GM06990 (cell line): ENCODE data around the gene SAP30.

ENCODE experiments used
- DNase-seq: peaks from one replicate; pipeline ENCODE4 v3.0.0-alpha.2; 2011; ENCODE audit not compliant: insufficient read length; ENCODE audit errors: extremely low read depth
- H3K27me3 ChIP-seq: replicated peaks from 2 replicates; pipeline ENCODE4 v1.6.0; 2011; ENCODE audit warnings: low read length; ENCODE audit not compliant: control insufficient read depth, insufficient read depth
- H3K36me3 ChIP-seq: 2 replicates; pipeline ENCODE4 v1.5.1; 2011; ENCODE audit warnings: low read length; ENCODE audit not compliant: control insufficient read depth, insufficient read depth
- H3K4me3 ChIP-seq: replicated peaks from 2 replicates; pipeline ENCODE4 v1.5.1; 2011; ENCODE audit warnings: low read depth, mild to moderate bottlenecking, control low read depth, low read length
- TF ChIP-seq, protein P1 (sequence below): IDR thresholded peaks from 2 replicates; pipeline ENCODE4 v1.5.1; 2011; ENCODE audit warnings: low read length, control low read depth, mild to moderate bottlenecking, inconsistent platforms; ENCODE audit not compliant: insufficient read depth, poor library complexity, severe bottlenecking

The SAP30 gene

GRCh38 chr4:173413036-173413435 lies 42.3 kb downstream of the SAP30 start:
- no peak for DNase-seq

DNA sequence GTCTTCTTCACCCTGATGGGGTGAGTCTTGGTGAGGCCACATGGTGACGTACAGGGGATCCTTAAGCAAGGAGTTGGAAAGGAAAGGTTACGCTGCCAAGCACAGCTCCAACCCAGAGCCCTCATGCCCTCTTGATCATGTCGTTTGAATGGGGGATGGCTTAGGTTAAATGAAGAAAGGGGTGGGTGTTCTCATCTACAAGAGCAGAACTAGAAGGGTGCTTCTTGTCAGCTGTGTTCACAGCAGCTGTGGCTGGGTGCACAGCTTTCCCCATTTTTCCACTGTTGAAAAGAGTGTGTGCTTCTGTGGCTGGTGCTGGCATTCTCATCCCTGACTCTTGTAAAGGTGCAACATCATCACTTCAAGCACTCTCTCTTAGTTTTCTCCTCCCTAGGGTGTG lies 43.7 kb downstream of the SAP30 start:
- no peak overlapping the region for H3K4me3 ChIP-seq
- H3K36me3 ChIP-seq: no peaks in the 10 kb centered on the region
- no peaks in the 10 kb centered on the region for H3K27me3 ChIP-seq
- TF ChIP-seq, protein P1, sequence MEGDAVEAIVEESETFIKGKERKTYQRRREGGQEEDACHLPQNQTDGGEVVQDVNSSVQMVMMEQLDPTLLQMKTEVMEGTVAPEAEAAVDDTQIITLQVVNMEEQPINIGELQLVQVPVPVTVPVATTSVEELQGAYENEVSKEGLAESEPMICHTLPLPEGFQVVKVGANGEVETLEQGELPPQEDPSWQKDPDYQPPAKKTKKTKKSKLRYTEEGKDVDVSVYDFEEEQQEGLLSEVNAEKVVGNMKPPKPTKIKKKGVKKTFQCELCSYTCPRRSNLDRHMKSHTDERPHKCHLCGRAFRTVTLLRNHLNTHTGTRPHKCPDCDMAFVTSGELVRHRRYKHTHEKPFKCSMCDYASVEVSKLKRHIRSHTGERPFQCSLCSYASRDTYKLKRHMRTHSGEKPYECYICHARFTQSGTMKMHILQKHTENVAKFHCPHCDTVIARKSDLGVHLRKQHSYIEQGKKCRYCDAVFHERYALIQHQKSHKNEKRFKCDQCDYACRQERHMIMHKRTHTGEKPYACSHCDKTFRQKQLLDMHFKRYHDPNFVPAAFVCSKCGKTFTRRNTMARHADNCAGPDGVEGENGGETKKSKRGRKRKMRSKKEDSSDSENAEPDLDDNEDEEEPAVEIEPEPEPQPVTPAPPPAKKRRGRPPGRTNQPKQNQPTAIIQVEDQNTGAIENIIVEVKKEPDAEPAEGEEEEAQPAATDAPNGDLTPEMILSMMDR: no peak
- no peak for DNase-seq

More at GRCh38 chr4:173413036-173413435, 42.3 kb downstream of the SAP30 start:
- H3K4me3 ChIP-seq: no peak overlapping the region
- TF ChIP-seq, protein P1: no peak
- no peaks in the 10 kb centered on the region for H3K27me3 ChIP-seq
- H3K36me3 ChIP-seq: no peaks in the 10 kb centered on the region

GRCh38 chr4:173415092-173415491 lies 44.3 kb downstream of the SAP30 start:
- Histone ChIP-seq H3K4me3 (no peak overlapping the region), H3K36me3 (no peaks in the 10 kb centered on the region)
- no peak for DNase-seq

GRCh38 chr4:173415885-173416653 lies 45.3 kb downstream of the SAP30 start:
- no peaks in the 10 kb centered on the region for H3K36me3 ChIP-seq
- DNase-seq: no peak
- H3K4me3 ChIP-seq: no peak overlapping the region
- TF ChIP-seq, protein P1: no peak
- no peaks in the 10 kb centered on the region for H3K27me3 ChIP-seq

More at GRCh38 chr4:173415092-173415491, 44.3 kb downstream of the SAP30 start:
- no peaks in the 10 kb centered on the region for H3K27me3 ChIP-seq
- TF ChIP-seq, protein P1: no peak

- no peak for DNase-seq
- TF ChIP-seq, protein P1: no peak
- no peaks in the 10 kb centered on the region for H3K36me3 ChIP-seq
- no peaks in the 10 kb centered on the region for H3K27me3 ChIP-seq
- no peak overlapping the region for H3K4me3 ChIP-seq
These were observed 47.1 kb downstream of the SAP30 start for GRCh38 chr4:173417833-173418232.

DNA sequence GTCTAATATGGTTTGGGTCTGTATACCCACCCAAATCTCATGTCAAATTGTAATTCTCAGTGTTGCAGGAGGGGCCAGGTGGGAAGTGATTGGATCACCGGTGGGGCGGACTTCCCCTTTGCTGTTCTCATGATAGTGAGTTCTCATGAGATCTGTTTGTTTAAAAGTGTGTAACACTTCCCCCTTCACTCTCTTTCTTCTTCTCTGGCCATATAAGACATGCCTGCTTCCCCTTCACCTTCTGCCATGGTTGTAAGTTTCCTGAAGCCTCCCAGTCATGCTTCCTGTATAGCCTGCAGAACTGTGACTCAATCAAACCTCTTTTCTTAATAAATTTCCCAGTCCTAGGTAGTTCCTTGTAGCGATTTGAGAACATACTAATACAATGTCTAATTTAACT lies 47.9 kb downstream of the SAP30 start:
- no peaks in the 10 kb centered on the region for H3K27me3 ChIP-seq
- DNase-seq: no peak
- TF ChIP-seq, protein P1: no peak

More for the DNA sequence above, 47.9 kb downstream of the SAP30 start:
- Histone ChIP-seq H3K4me3 (no peak overlapping the region), H3K36me3 (no peaks in the 10 kb centered on the region)
